H9 (cell line): ENCODE data around the gene NAT16. TPM values are rescaled to one million over a fixed set of nuclear protein-coding genes. Genes with fewer than 3 reads are reported as not detected.

Experiments used
- DNase-seq: peaks from one replicate; pipeline ENCODE4 v3.0.0-alpha.2; 2017
- H2AFZ ChIP-seq: one replicate; pipeline ENCODE4 v1.6.1; 2013; ENCODE audit warnings: mild to moderate bottlenecking, low read length, control low read depth, moderate library complexity
- H2AK5ac ChIP-seq: 2 replicates; pipeline ENCODE4 v1.6.1; 2013; ENCODE audit warnings: low read length, control low read depth, mixed read lengths; ENCODE audit not compliant: insufficient read length
- H2BK120ac ChIP-seq: one replicate; pipeline ENCODE4 v1.6.1; 2013; ENCODE audit warnings: low read depth, mild to moderate bottlenecking, low read length, control low read depth, inconsistent platforms; ENCODE audit not compliant: poor library complexity, severe bottlenecking
- H2BK12ac ChIP-seq: 2 replicates; pipeline ENCODE4 v1.6.1; 2013; ENCODE audit warnings: low read length, control low read depth, mixed read lengths, low read depth; ENCODE audit not compliant: insufficient read length
- H2BK15ac ChIP-seq: 2 replicates; pipeline ENCODE4 v1.6.1; 2013; ENCODE audit warnings: low read depth, low read length, control low read depth
- H2BK20ac ChIP-seq: one replicate; pipeline ENCODE4 v1.6.1; 2013; ENCODE audit warnings: low read depth, mild to moderate bottlenecking, low read length, control low read depth, inconsistent platforms; ENCODE audit not compliant: poor library complexity, severe bottlenecking
- H2BK5ac ChIP-seq: 2 replicates; pipeline ENCODE4 v1.6.1; 2013; ENCODE audit warnings: low read length, control low read depth, mixed read lengths; ENCODE audit not compliant: insufficient read length
- H3K14ac ChIP-seq: 2 replicates; pipeline ENCODE4 v1.6.1; 2013; ENCODE audit warnings: low read length, control low read depth; ENCODE audit not compliant: insufficient read depth
- H3K18ac ChIP-seq: 2 replicates; pipeline ENCODE4 v1.6.1; 2013; ENCODE audit warnings: low read depth, mild to moderate bottlenecking, mixed read lengths, low read length, control low read depth; ENCODE audit not compliant: insufficient read length
- H3K23ac ChIP-seq: 2 replicates; pipeline ENCODE4 v1.6.1; 2013; ENCODE audit warnings: low read length, control low read depth, mixed read lengths, low read depth; ENCODE audit not compliant: insufficient read length
- H3K23me2 ChIP-seq: 2 replicates; pipeline ENCODE4 v1.6.1; 2013; ENCODE audit warnings: low read depth, mild to moderate bottlenecking, mixed read lengths, low read length, control low read depth; ENCODE audit not compliant: insufficient read length, poor library complexity, severe bottlenecking
- H3K27ac ChIP-seq: 2 replicates; pipeline ENCODE4 v1.5.1; 2013; ENCODE audit warnings: low read length, control low read depth, mixed read lengths, low read depth; ENCODE audit not compliant: insufficient read length
- H3K27me3 ChIP-seq: 2 replicates; pipeline ENCODE4 v1.6.1; 2013; ENCODE audit warnings: low read length, control low read depth, inconsistent platforms; ENCODE audit not compliant: insufficient read depth
- H3K4ac ChIP-seq: 2 replicates; pipeline ENCODE4 v1.6.1; 2013; ENCODE audit warnings: low read depth, mild to moderate bottlenecking, control low read depth, inconsistent platforms, low read length, moderate library complexity
- H3K4me1 ChIP-seq: 2 replicates; pipeline ENCODE4 v1.6.1; 2013; ENCODE audit warnings: low read length, control low read depth, inconsistent platforms; ENCODE audit not compliant: insufficient read depth
- H3K4me2 ChIP-seq: 2 replicates; pipeline ENCODE4 v1.6.1; 2013; ENCODE audit warnings: low read length, control low read depth, mixed read lengths; ENCODE audit not compliant: insufficient read length, insufficient read depth
- H3K56ac ChIP-seq: 2 replicates; pipeline ENCODE4 v1.6.1; 2013; ENCODE audit warnings: low read depth, mild to moderate bottlenecking, mixed read lengths, low read length, control low read depth; ENCODE audit not compliant: insufficient read length
- H3K79me1 ChIP-seq: 2 replicates; pipeline ENCODE4 v1.6.1; 2013; ENCODE audit warnings: low read depth, mild to moderate bottlenecking, moderate library complexity, low read length, control low read depth, inconsistent platforms; ENCODE audit not compliant: insufficient read depth, poor library complexity, severe bottlenecking
- H3K79me2 ChIP-seq: 2 replicates; pipeline ENCODE4 v1.6.1; 2013; ENCODE audit warnings: low read length, control low read depth, inconsistent platforms; ENCODE audit not compliant: insufficient read depth
- H3K9ac ChIP-seq: 2 replicates; pipeline ENCODE4 v1.6.1; 2013; ENCODE audit warnings: low read length, control low read depth, mixed read lengths; ENCODE audit not compliant: insufficient read length; ENCODE audit errors: extremely low read depth
- H3K9me3 ChIP-seq: one replicate; pipeline ENCODE4 v1.6.1; 2013; ENCODE audit warnings: low read depth, low read length, inconsistent platforms; ENCODE audit not compliant: control insufficient read depth
- H3T11ph ChIP-seq: one replicate; pipeline ENCODE4 v1.6.1; 2013; ENCODE audit warnings: mild to moderate bottlenecking, low read length, control low read depth, inconsistent platforms
- H4K20me1 ChIP-seq: one replicate; pipeline ENCODE4 v1.6.1; 2013; ENCODE audit not compliant: control insufficient read depth, insufficient read length, insufficient read depth
- H4K5ac ChIP-seq: 2 replicates; pipeline ENCODE4 v1.6.1; 2013; ENCODE audit warnings: low read depth, mild to moderate bottlenecking, mixed read lengths, low read length, control low read depth; ENCODE audit not compliant: insufficient read length
- H4K8ac ChIP-seq: replicated peaks from 2 replicates; pipeline ENCODE4 v1.6.1; 2013; ENCODE audit warnings: low read length, control low read depth, mixed read lengths, low read depth; ENCODE audit not compliant: insufficient read length
- H4K91ac ChIP-seq: 2 replicates; pipeline ENCODE4 v1.6.1; 2013; ENCODE audit warnings: low read depth, mild to moderate bottlenecking, moderate library complexity, mixed read lengths, low read length, control low read depth; ENCODE audit not compliant: insufficient read length
- H3K27ac Mint-ChIP-seq, 3 experiments: 2 replicates in 2 of 3; 3 replicates in 1 of 3; pipeline ENCODE4 v1.8.0; 2020 to 2021; ENCODE audit warnings: mixed read lengths in 3 of 3, mild to moderate bottlenecking in 1 of 3, moderate library complexity in 1 of 3
- H3K27me3 Mint-ChIP-seq: 2 replicates; pipeline ENCODE4 v1.8.0; 2021; ENCODE audit warnings: low read depth, mild to moderate bottlenecking, moderate library complexity, mixed read lengths
- H3K36me3 Mint-ChIP-seq, 3 experiments: 2 replicates in 2 of 3; 3 replicates in 1 of 3; pipeline ENCODE4 v1.8.0; 2020 to 2021; ENCODE audit warnings: low read depth in 3 of 3, mixed read lengths in 3 of 3; ENCODE audit not compliant: insufficient read depth in 1 of 3
- H3K4me1 Mint-ChIP-seq, 2 experiments: 2 replicates each; pipeline ENCODE4 v1.8.0; 2020; ENCODE audit warnings: mixed read lengths in 2 of 2
- H3K4me3 Mint-ChIP-seq, 2 experiments: 2 replicates in 1 of 2; 3 replicates in 1 of 2; pipeline ENCODE4 v1.8.0; 2020 to 2021; ENCODE audit warnings: mild to moderate bottlenecking in 2 of 2, mixed read lengths in 2 of 2, moderate library complexity in 1 of 2
- H3K9me3 Mint-ChIP-seq, 2 experiments: 2 replicates in 1 of 2; 3 replicates in 1 of 2; pipeline ENCODE4 v1.8.0; 2020; ENCODE audit warnings: mild to moderate bottlenecking in 2 of 2, mixed read lengths in 2 of 2, moderate library complexity in 1 of 2
- whole genome bisulfite sequencing: extraction: QIAGEN DNeasy Blood & Tissue Kit; methylation state at CpG from one replicate; pipeline ENCODE4 v1.1.7; 2013; ENCODE audit warnings: missing lambda C conversion rate, low lambda C conversion rate, mixed read lengths; ENCODE audit not compliant: insufficient read length; ENCODE audit errors: extremely low coverage; 5-methylcytosine and 5-hydroxymethylcytosine counted together
- total RNA-seq: library from RNA; stranded (reverse); gene quantifications from 2 replicates; pipeline ENCODE4 v1.2.1, GENCODE V29; 2021
- TF ChIP-seq, protein P1 (sequence below): fragments of 200-600 bp; sonication (generic); conservative IDR thresholded peaks from 3 replicates; pipeline ENCODE4 v1.8.0; 2021; ENCODE audit warnings: antibody characterized with exemption, mild to moderate bottlenecking

The NAT16 gene
- total RNA-seq, 1 experiment from 2014 or later: 0.50 TPM

DNA sequence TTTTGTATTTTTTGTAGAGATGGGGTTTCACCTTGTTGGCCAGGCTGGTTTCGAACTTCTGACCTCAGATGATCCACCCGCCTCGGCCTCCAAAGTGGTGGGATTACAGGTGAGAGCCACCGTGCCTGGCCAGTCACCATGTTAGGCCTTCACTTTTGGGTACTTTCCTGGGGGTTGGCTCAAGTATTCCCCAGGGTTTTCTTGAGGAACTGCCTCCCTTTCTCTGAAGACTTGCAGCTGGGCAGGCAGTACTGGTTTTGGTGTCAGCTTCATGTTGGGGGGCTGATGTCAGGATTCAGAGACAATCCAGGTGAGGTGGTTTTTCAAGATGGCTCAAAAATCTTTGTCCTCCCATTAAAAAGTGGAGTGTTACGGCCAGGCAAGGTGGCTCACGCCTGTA lies 45.6 kb upstream of the NAT16 start:
- Histone ChIP-seq H3K4ac (no peak overlapping the region), H4K8ac (no peak overlapping the region), H3K4me2 (no peak overlapping the region), H3K27ac (no peak overlapping the region), H3K18ac (no peak overlapping the region), H3K79me1 (no peaks in the 10 kb centered on the region), H3K27me3 (no peaks in the 10 kb centered on the region), H2BK15ac (no peak overlapping the region), H4K5ac (no peak overlapping the region), H3K23ac (no peak overlapping the region), H3K79me2 (no peaks in the 10 kb centered on the region), H3K14ac (no peak overlapping the region), H2AFZ (no peak overlapping the region), H2BK120ac (no peak overlapping the region), H3K23me2 (no peaks in the 10 kb centered on the region), H3K4me1 (no peaks in the 10 kb centered on the region; the same call in 1 of the 2 replicates), H3T11ph (no peak overlapping the region), H3K9me3 (no peaks in the 10 kb centered on the region), H2BK20ac (no peak overlapping the region), H2AK5ac (no peak overlapping the region), H3K9ac (no peak overlapping the region), H2BK12ac (no peak overlapping the region), H4K91ac (no peak overlapping the region), H4K20me1 (no peaks in the 10 kb centered on the region), H2BK5ac (no peak overlapping the region), H3K56ac (no peak overlapping the region)
- DNase-seq: no peak
- Mint-ChIP-seq H3K4me1 (peaks cover 9 to 11% of the 10 kb centered on the region in 2 experiments), H3K27me3 (no peaks in the 10 kb centered on the region), H3K27ac (no peak overlapping the region), H3K36me3 (peaks cover 26 to 51% (median 27%) of the 10 kb centered on the region in 3 experiments), H3K9me3 (no peaks in the 10 kb centered on the region), H3K4me3 (no peak overlapping the region)
- TF ChIP-seq, protein P1, sequence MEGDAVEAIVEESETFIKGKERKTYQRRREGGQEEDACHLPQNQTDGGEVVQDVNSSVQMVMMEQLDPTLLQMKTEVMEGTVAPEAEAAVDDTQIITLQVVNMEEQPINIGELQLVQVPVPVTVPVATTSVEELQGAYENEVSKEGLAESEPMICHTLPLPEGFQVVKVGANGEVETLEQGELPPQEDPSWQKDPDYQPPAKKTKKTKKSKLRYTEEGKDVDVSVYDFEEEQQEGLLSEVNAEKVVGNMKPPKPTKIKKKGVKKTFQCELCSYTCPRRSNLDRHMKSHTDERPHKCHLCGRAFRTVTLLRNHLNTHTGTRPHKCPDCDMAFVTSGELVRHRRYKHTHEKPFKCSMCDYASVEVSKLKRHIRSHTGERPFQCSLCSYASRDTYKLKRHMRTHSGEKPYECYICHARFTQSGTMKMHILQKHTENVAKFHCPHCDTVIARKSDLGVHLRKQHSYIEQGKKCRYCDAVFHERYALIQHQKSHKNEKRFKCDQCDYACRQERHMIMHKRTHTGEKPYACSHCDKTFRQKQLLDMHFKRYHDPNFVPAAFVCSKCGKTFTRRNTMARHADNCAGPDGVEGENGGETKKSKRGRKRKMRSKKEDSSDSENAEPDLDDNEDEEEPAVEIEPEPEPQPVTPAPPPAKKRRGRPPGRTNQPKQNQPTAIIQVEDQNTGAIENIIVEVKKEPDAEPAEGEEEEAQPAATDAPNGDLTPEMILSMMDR: no peak
- WGBS: no CpG with 5 or more reads among the region's 6 CpGs
